ENCODE measurements around the gene CCDC78. TPM values are rescaled to one million over a fixed set of nuclear protein-coding genes. Genes with fewer than 3 reads are reported as not detected.
A peak's percentile ranks its signal among the peaks of the same experiment; 100 is the strongest.
"Not testable (repeated sequence)": the region's sequence is repeated elsewhere in the genome, so short reads cannot be mapped to it uniquely, and the experiment has no call there.

Gene CCDC78
- total RNA-seq, 1 donor from 2014 or later: 1.0 TPM

DNA sequence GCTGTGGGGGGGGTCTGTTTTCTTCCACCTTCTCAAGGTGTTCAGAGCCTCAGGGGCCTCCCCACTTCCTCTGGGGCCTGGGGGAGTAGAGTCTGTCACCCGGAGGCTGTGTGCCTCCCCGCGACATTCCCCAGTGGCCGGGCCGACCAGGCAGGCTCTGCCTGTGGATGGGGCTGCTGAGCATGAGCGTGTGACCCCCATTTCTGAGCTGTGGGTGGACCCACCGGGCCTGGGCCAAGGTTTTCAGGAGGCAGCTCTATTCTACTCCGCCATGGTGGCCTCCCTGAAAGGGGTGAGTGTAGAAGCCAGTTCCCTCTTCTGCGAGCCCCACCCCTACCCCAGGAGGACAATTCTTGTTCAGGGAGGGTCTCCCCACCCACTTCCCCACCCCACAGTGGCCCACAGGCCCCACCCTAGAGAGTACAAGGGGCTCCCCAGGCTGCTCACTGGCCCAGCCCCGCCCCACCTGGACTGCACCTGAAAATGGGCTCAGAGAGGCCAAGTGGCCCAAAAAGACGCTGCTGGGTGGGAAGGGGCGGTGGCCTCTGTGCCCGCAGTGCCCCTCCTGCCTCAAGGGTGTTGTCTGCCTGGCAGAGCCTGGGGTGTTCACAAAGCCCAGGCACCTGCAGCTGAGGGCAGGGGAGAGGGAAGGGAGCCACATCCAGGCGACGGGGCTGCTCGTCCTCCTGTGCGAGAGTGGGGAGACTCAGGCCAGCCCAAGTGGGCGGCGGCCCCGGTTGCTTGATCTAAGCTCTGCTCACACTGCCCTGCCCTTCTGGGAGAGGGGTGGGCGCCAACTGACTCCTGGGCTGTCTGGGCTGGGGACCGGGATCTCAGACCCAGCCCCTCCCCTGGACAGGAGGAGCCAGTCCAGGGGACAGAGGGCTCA is 35.6 kb upstream of the CCDC78 start:
- no peak for DNase-seq (ENCODE audit: low spot score)

- no peak for DNase-seq (ENCODE audit: low spot score)
Measured at GRCh38 chr16:760545-761343, 34.5 kb upstream of the CCDC78 start, which contains the start of gene MSLN. MSLN (plus strand) TSS chr16:760734; CDS start chr16:762681, 1,947 bp downstream.

GRCh38 chr16:760065-760464 is 33.8 kb upstream of the CCDC78 start:
- DNase-seq (ENCODE audit: low spot score): no peak

DNA sequence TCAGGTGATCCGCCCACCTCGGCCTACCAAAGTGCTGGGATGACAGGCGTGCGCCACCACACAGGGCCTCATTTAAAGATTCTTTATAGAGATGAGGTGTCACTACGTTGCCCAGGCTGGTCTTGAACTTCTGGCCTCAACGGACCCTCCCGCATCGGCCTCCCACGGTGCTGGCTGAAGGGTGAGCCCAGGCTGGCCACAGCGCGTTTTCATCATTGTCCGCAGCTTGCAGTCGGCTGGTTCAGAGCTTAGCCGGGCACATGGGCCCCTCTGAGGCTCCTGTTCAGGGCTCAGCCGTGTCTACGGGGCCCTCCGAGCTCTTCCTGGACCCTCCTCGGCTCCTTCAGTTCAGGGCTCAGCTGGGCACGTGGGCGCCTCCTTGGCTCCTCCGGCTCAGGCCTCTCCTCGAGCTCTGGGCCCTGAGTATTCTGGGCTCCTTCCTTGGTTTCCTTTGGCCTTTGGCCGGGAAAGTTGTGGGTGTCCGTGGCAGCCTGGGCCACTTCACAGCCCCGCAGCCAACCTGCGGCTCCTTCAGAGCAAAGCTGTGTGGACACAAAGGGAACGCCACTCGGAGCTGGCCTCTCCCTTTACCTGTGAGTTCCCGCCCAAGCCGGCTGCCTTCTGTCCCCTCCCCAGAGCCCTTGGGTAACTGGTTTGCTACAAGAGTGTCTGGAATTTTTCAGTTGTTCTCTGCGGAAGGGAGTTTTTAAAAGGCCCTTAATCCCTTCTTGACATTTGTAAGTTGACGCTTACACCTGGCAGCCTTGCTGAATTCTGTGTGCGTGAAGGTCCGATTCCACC is 33.1 kb upstream of the CCDC78 start:
- DNase-seq (ENCODE audit: low spot score): no peak

DNA sequence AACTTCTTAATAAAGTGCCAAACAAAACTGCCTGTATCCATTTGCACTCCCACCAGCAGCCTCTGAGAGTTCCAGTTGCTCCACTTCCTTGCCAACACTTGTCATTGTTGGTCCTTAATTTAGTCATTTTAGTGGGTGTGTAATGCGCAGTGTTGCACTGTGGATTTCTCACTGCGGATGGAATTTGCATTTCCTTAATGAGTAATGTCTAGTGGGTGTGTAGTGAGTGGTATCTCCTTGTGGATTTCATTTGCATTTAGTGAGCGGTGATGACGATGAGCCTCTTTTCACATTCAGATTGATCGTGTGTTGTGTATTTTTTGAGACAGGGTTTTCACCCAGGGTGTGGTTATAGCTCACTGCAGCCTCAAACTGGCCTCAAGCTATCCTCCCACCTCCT is 30.2 kb upstream of the CCDC78 start:
- DNase-seq (ENCODE audit: low spot score): no peak

DNA sequence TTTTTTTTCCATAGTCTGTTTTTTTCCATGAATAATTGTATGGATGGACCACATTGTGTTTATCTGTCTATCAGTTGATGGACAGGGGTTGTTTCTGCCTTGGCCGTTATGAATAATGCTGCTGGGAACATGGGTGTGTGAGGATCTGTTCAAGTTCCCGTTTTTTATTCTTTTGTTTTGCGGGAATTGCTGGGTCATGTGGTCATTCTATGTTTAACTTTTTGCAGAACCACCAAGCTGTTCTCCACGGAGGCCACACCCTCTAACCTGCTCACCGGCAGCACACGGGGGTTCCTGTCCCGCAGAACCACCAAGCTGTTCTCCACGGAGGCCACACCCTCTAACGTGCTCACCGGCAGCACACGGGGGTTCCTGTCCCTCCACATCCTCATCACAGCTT is 28.4 kb upstream of the CCDC78 start:
- DNase-seq (ENCODE audit: low spot score): no peak

GRCh38 chr16:754121-754607 is 27.9 kb upstream of the CCDC78 start:
- not testable (repeated sequence) for DNase-seq (ENCODE audit: low spot score)

- no peak for DNase-seq (ENCODE audit: low spot score)
Measured at GRCh38 chr16:752007-752312, 25.7 kb upstream of the CCDC78 start.

GRCh38 chr16:751152-752006 is 25.1 kb upstream of the CCDC78 start:
- DNase-seq (ENCODE audit: low spot score): no peak

DNA sequence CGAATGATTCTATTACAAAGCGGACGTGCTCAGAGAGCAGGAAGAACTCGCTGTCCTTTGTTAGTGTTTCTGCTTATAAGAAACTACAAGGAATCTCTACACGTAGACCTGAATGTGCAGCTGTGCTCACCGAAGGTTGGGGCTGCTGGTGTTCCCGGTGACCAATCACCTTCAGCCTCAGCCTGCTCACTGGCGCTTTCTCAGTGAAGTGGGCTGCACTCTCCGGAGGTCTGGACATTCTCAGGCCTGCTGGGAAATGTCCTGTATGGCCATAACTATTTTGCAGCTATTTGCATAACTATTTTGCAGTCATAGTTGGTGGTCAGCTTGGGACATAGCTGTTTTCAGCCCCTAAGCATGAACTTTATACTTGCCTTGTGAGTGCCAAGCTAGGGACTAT is 24.2 kb upstream of the CCDC78 start:
- DNase-seq (ENCODE audit: low spot score): no peak

- DNase-seq (ENCODE audit: low spot score): no peak
Measured at GRCh38 chr16:749010-749409, 22.8 kb upstream of the CCDC78 start.

DNA sequence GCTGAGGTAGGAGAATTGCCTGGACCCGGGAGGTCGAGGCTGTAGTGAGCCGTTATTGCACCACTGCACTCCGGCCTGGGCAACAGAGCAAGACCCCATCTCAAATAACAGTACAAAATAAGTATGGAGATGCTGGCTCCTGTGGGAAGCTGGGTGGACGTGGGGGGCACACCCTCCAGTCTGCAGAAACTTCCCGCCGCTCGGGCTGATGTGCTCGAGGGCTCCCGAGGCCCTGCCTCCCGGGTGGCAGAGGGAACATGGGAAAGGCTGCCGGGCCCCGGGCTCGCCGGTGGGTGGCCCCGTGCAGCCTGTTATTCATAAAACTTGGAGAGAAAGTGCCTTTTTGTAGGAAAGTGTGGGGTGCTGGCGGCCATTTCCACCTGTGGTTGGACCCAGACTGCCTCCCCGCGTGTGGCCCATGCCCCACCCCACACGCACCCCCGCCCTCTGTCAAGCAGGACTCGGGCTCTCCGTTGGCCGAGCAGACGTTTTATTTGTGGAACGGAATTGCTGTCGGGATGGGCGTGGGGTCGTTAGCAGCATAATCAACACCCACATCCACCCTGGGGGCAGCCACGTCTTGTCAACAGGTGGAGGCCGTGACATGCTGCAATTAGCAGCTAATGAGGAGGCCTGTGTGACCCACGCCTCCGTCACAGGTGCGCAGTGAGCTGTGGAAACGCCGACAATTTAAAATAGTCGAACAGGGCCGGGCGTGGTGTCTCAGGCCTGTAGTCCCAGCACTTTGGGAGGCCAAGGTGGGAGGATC is 21.9 kb upstream of the CCDC78 start:
- DNase-seq (ENCODE audit: low spot score): no peak

DNA sequence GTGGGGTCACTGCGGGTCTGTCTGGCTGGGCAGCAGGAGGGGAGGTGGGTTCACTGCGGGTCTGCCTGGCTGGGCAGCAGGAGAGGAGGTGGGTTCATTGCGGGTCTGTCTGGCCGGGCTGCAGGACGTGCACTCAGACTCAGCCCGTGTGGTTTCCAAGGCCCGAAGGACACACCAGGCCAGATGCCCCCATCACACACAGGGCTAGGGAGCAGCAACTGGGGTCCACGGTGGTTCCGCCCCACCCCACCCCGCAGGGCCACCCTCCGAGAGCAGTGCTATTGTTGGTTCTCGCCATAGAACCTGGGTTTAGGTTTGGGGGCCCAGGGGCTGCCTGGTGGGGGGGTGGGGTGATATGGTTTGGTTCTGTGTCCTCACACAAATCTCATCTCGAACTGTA is 20.4 kb upstream of the CCDC78 start:
- no peak for DNase-seq (ENCODE audit: low spot score)

DNA sequence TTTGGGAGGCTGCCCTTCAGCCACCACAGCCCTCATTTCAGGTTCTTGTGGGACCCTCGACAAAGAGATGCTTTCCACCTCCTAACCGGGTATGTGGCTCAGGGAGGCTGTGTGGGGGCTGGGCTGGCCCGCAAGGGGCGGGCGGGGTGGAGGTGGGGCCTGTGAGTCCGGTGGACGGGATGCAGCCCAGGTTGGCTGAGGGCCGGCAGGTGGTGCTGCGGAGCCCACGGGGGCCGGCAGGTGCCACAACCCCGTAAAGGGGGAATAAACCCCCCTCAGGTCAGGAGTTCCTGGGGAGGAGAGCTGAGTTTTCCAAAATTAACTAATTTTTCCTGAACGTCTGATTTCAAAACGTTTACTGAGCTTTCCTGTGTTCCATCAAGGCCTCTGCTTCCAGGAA is 19.5 kb upstream of the CCDC78 start:
- no peak for DNase-seq (ENCODE audit: low spot score)

DNA sequence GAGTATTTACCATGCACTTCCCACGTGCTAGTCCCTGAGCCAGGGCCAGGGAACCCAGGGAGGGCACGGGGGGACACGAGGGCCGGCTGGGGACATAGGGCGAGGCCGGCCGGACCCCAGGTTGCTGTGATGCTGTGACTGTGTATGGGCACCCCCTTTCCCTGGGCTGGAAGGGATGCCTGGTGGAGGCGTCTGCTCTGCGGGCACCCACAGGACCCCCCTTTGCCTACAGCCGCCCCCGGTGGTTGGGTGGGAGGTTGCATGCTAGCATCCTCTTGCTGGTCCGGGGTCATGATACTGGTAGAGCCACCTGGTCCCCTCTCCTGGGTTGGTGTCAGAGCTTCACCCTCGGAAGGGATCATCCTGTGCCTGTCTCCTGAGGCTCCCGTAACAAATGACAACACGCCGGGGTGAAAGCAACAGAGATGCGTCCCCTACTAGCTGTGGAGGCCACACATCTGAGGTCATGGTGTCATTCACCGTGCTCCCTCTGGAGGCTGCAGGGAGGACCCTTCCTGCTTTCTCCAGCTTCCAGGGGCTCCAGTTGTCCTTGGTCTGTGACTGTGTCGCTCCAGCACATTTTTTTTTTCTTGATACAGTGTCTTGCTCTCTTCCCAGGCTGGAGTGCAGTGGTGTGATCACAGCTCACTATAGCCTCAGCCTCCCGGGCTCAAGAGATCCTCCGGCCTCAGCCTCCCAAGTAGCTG is 17.7 kb upstream of the CCDC78 start:
- DNase-seq (ENCODE audit: low spot score): no peak

- not testable (repeated sequence) for DNase-seq (ENCODE audit: low spot score)
Measured at GRCh38 chr16:742894-743293, 16.7 kb upstream of the CCDC78 start.

DNA sequence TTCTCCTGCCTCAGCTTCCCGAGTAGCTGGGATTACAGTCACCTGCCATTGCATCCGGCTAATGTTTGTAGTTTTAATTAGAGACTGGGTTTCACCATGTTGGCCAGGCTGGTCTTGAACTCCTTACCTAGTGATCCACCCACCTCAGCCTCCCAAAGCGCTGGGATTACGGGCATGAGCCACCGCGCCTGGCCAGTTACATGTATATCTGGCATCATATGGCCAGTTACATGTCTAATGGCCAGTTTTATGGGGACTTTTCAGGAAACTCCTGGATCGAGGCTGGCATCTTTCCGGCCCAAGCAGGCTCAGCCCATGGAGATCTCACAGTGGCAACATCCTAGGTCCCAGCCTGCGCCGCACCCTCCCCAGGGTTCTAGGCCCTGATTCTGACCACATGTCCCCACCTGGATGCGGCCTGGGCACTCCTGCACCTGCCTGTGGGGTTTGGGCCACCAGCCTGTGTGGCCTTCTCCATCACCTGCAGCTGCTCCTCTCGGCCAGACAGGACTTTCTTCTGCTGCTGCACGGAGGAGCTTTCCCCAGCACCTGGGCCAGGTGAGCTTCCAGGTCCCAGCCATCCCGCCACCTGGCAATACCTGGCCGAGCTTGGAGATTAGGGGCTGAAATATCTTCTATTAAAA is 15.9 kb upstream of the CCDC78 start:
- no peak for DNase-seq (ENCODE audit: low spot score)

DNA sequence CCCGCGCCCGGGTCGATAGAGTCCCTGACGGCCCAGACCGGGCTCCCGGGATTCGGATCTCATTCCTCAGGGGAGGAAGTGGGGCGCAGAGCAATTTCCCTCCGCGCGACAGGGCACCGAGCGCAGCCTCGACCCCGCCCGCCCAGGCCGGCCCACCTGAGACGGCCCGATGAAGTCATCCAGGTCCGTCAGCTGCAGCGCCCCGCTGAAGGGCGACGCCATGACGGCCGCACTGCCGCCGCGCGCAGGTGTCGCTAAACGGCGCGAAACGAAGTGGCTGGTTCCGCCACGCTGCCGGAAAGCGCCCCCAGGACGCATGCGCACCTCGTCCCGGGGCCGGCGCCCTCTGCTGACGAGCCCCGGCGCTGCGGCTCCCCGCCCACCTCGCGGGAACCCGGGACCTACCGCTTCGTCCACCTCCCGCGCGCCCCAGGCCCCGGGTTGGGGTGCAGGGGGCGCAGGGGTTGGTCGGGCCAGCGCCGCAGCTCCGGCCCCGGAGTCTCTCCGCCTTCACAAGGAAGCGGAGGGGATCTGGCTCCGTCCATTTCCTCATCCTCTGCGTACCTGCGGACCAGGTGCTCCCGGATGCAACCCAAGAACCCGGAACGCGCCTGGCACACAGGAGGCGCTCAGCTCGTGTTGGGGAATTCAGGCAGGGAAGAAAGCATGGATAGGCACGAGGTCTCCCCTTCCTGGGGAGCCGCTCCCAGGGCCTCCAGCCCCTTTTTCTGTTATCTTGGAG is 14.7 kb upstream of the CCDC78 start, which contains the start of gene CIAO3:
TSS of gene CIAO3 (minus strand) at position 234 of the 742 bp plus-strand sequence. CDS start at position 222, 12 bp downstream.
- DNase-seq (ENCODE audit: low spot score): peak; percentile 98
